HG03039 (cell line): ENCODE measurements around the gene RGS16.

ENCODE experiments used
- ATAC-seq: cut with Tn5 transposase; IDR thresholded peaks from one replicate; pipeline ENCODE4 v1.9.1; 2021; ENCODE audit warnings: mild to moderate bottlenecking, moderate library complexity; ENCODE audit not compliant: unreplicated experiment

RGS16 gene

DNA sequence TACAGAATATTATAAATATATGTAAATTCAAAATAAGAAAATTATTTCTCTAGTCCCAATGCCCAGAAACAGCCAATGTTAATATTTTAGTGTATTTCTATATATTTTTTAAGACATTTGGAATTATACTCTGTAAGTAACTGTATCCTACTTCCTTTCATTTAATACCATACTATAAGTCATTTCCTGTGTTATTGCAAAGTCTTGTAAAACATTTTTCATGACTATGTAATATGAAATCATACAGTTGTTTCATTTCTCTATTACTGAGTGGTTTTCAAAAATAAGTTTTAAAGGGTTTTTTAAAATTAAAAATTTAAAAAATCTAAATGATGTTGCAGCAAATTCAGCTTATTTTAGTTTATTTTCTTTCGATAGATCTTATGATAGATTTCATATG is 17.1 kb downstream of the RGS16 start:
- no peak for ATAC-seq

DNA sequence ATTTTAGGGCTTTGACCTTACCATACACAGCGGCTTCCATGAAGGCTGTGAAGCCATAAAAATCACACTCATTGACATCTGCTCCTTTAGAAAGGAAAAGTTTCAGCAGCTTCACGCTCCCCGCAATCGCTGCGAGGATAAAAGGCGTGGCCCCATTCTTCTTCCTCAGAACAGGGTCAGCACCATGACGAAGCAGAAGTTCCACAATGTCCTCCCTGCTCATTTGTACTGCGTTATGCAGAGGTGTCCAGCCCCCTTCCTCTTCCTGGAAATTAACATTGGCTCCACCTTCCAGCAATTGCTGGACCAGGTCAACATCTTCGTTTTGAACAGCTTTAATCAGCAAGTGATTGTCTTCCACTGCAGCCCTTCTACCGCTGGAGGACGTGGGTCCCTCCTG is 17.8 kb downstream of the RGS16 start:
- no peak for ATAC-seq

DNA sequence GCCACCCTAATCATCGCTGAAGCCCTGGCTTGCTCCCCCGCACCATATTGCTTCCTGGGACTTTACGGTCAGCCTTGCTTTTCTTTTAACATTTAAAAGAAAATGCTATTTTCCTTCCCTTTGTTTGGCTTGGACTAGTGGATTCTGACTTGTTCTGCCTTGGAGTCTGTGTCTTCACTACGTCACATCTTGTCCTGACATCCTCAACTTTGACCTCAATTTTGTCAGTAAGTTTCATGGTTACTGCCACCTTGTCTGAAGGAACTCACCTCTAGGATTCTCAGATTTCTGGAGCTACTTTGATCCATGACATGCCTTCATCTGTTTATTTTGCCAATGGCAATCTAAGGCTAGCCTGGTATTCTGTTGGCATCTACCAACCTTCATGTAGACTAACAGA is 19.4 kb downstream of the RGS16 start:
- ATAC-seq, result no peak

DNA sequence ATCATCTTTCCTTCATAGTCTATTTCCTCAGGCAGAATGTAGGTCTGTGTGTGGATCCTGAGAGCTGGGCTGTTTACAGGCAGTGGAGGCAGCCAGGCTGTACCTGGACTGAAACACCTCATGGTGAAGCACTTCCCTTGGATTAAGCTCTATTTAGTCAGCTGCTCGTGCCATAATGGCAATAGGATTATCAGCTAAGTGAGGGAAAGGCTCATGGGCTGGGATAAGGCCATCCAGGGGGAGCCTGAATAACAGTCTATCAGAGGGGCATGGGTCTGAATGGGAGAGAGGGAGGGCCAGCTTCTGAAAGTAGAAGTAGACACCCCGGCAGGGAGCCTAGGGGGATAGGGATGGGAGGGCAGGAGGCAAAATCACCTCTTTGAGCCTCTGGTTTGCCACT is 23.5 kb downstream of the RGS16 start:
- ATAC-seq, result no peak

DNA sequence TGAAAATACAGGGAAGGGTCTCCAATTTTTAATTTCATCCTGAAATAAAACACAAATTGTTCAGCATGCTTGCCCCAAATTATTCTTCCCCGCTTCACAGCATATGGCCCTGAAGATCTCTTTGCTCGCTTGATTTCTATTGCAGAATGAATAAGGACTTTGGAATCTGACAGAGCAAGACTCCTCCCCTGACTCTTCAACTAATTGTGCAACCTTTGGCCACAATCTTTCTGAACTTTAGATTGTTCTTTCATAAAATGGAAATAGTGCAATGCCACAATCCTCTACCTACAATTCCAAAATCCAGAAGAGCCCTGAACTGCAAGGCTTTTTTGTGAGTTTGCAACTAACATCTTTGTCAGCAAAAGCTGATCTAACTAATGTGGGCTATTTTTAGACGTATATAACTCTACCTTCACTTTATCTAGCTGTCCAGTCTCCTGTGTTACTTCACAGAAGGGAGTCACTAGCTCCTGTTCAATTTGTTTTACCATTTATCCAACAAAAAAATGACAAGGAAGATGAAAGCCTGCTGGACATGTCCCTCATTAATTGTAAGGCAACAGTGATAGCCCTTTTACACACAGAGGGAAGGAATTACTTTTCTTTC is 28.5 kb downstream of the RGS16 start:
- ATAC-seq, result no peak

DNA sequence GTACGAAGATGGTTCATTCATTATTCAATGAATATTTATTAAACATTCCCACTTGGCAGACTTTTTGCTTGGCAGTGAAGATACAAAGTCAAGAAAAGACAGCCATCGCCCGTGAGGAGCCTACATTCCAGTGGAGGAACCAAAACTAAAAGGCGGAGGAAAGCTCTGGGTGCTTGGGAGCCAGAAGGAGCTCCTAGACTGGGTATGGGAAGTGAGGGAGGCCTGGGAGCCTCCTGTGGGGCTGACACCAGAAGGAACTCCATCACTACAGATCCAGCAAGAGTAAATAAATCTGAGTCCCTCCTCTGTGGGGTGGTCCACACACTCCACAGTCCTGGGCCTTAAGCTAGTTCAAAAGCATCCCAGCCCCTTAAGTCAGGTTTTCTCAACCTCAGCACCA is 30.0 kb downstream of the RGS16 start:
- no peak for ATAC-seq

DNA sequence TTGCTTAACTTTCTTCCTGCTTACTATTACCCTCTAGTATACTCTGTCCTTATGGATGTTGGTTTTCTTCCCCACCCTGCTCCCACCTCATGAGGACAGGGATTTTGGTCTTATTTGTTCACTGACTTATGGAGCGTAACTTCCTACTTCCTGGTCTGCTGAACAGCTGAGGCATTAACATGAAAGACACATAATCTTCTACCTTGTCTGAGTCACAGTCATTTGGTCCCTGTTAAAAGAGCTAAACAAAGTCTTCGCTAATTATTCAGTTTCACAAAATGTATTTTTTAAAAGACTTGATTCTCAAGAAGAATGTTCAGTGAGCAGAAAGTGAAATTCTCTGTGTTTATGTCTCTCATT is 33.6 kb downstream of the RGS16 start:
- no peak for ATAC-seq

DNA sequence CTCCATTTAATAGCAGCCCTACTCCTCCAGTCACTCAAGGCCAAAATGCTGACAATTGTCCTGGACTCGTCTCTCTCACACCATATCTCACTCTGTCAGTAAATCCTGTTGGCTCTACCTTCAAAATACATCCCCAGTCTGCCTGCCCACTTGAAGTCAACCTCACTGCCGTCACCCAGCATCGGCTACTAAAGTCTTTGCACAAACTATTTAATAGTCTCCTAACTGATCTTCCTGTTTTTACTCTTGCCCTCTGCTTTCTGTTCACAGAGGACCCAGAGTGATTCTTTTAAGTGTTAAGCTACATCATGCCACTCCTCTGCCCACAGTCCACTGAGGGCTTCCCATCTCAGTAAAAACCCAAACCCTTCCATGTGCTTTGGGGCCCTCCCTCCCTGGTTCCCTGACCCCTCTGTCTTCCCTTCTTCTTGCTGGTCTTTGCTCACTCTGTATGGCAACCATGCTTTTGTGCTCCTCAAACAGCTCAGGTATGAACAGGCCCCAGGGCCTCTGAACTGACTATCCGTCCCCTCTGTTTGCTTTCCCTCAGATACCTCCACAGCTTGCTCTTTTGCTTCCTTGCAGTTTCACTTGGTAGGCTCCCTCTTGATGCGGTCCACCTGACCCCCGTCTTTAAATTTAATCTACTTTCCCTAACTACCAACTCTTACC is 34.1 kb downstream of the RGS16 start:
- no peak for ATAC-seq

DNA sequence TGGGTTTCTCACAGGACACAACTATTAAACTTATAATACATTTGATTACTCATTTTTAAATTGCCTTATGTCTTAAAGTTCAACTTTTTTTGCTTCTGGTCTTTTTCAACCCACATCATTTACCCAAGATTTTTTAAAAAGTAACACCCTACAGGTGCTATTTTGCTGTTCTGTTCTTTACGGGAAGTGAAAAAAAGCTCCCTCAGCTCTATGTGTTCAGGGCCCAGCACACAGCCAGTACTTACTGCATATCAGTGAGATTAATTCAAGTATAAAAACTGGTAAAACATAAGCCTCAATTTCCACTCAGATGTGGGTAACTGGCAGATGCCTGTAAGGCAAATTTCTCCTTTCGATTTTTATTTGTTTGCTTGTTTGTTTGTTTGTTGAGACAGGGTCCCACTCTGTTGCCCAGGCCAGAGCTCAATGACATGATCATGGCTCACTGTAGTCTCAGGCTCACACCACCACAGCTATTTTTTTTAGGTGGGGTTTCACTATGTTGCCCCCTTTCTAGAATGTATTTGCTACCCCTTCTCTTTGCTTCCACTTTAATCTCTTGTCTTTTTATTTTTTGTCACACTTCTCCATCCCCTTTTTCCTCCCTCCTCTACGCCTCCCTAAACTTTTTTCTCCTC is 35.4 kb downstream of the RGS16 start:
- no peak for ATAC-seq

DNA sequence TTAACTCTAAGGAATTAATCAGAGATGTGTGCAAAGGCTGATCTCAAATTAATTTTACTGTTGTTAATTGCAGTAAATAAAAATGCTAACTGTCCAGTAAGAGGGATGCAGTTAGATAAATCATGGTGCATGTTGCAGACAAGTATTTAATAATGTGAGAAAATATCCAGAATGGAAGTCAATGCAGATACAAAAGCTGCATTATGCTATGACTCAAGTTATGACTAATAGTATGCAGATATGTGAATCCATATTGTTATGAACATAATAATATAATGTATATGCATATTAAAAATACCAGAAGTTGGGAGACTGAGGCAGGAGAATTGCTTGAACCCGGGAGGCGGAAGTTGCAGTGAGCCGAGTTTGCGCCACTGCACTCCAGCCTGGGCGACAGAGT is 36.6 kb downstream of the RGS16 start:
- no peak for ATAC-seq

DNA sequence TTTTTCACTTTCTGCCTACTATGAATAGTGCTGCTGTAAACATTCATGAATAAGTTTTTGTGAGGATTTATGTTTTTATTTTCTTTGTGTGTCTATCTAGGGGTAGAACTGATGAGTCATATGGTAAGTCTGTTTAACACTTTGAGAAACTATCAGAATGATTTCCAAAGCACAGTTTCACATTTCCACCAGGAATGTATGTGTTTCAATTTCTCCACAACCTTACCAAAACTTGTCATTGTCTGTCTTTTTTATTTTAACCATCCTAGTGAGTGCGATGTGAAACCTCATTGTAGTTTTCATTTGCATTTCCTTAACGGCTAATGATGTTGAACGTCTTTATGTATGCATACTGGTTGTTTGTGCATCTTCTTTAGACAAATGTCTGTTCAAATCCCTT is 38.7 kb downstream of the RGS16 start:
- ATAC-seq, result no peak

DNA sequence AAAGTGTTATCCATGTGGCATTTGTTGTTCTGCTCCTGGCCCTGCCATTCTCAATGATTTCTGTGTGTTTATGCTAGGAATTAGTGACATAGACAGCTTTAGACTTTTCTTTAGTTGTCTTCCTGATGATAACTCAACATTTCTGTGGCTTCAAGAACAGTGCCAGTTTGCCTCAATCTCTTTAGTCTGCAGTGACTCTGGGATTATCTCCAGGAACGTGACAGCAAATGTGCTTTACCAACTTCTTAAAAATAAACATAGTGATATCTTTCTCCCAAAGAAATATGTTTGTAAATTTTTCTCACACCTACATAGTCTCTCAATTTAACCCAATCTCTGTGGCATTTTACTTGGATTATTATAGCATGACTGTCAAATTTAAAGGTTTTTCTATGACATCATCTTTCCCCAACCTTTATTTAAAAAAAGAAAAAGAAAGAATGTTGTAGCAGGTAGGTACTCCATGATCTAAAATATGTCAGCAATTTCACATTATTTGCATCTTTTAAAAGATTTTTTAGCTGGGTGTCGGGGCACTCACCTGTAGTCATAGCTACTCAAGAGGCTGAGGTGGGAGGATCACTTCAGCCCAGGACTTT is 39.7 kb downstream of the RGS16 start:
- ATAC-seq, result no peak

DNA sequence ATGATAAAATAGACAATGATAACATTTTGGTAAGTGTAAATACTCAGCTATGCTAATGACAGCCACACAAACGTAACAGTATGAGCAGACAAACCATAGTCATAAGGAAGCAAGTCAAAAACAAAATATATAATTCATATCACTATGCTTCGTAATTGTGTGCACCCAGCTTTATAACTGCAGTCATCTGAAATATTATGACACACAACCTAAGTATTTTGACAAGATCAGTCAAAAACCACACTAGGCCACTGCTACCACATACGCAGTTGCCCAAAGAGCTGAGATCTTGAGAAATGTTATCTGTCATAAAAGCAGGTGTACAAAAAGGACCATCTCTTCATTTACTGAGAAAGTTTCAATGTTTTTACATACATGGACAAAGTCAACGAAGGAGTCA is 41.1 kb downstream of the RGS16 start:
- no peak for ATAC-seq

DNA sequence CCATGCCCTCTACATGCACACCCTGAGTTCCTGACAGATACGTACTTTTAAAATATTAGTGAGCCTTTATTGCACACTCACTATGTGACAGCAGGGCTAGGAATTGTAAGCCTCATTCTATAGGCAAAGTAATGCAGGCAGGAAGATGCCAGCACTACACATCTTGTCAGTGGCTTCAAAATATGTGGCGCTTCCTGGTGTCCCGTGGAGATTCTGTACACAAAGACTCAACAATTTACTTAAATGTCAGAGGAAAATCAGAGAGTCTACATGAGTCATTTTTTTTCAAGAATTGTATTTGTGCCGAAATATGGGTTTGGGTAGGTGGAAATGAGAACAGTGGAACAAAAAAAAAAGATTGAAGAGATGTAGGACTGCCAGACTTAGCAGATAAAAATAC is 42.7 kb downstream of the RGS16 start:
- ATAC-seq, result no peak

DNA sequence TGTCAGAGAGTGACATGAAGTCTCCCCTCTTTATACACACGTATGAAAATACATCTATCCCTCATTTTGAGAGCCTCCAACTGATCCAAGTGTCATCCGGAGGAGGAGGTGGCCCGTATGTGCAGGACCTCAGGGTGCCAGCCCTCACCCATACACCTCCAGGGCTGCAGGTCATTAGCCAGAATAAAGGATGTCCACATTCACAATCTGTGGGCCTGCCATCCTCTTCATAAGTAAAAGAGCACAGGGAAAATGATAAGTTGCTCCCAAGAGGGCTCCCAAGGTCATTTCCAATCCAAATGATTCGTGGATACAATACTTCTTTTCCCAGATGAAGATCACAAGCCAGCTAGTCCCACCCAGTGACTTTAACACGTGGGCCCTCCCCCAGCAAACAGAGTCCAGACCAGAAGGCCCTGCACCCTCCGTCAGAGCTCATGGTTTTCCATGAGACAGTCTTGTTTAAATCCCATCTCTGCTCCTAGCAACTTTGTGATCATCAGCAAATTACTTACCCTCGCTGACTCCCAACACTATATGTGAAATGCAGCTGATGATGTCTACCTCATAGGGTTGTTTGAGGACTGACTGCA is 43.7 kb downstream of the RGS16 start:
- no peak for ATAC-seq

DNA sequence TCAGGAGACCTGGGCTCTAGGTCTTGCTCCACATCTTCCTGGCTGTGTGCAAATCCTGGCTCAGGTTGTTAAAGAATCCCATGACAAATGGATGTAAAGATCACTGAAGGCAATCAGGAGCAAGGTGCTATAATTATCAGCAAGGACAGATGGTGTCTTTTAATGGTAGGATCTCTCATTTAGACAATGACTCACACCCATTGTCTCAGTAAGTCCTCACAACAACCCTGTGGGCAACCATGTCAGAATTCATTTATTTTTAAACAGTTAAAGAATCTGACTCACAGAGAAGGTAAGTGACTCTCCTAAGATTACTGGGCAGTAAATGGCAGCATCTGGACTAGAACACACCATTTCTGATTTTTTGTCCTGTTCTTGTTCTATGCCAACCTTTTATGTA is 47.9 kb downstream of the RGS16 start:
- ATAC-seq, result no peak

DNA sequence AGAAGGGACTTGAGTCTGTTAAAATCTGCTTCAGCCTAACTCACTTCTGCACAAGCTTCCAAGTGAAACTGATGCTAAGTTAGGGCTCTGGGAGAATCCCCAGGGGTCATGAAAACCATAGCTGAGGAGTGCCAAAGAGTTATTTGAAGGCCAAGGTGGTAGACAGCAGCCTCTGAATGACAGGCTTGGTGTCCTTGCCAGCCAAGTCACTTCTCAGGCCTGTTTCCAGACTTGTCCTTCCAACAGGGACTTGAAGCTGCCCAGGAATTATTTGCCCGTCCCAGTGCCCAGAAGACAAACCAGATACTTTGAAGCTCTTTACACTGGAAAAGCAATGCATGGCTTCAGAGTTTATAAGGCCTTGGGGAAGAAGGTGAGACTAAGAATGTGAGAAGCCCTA is 48.7 kb downstream of the RGS16 start:
- ATAC-seq, result no peak

DNA sequence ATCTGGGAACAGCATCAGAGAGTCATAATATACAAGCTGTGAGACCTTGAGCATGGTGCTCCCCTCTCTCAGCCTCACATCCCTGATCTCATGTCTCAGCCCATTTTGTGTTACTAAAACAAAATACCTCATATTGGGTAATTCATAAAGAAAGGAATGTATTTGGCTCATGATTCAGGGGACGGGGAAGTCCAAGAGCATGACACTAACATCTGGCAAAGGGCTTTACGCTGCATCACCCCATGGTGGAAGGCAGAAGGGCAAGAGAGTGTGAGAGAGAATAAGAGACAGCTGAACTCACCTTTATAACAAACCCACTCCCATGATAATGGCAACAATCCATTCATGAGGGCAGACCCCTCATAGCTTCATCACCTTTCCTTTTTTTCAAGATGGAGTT is 51.7 kb downstream of the RGS16 start:
- ATAC-seq, result no peak

DNA sequence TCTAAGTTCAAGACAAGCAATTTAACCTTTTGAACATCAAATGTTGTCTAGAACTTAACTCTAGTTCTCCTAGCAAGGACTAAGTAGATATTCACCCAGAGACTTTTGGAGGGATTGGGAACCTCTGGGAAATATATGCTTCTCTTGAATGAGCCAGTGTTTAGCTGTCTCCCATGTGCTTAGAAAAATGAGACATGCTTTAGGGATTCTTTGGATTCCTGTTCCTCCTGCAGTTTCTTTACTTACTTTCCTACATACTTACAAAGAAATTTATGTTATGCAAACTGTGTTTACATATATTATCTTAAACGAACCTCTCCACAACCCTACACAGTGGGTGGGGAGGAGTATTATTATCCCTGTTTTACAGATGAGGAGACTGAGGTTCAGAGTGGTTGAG is 54.4 kb downstream of the RGS16 start:
- no peak for ATAC-seq

DNA sequence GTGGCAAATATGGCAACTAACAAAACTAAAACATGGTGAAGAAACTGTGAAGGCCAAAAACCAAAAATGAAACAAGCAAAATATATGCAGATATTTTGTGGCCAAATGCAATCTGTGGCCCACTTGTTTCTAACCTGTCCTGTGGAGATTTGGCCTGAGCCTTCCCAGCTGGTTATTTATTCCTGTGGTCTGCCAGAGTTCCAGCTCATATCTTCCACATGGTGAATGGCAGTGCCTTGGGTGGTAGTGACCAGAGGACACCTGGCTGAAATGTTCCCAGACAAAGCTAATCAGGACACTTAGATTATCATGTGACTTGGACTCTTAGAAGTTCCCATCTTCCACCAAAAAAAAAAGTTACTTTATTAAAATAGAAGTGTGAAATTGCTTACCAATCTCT is 54.8 kb downstream of the RGS16 start:
- ATAC-seq, result no peak
